ENCODE measurements around the gene CTNND1. TPM values are rescaled to one million over a fixed set of nuclear protein-coding genes. Genes with fewer than 3 reads are reported as not detected.

The CTNND1 gene
- polyA plus RNA-seq, 1 donor from 2014 or later = 70.3 TPM

DNA sequence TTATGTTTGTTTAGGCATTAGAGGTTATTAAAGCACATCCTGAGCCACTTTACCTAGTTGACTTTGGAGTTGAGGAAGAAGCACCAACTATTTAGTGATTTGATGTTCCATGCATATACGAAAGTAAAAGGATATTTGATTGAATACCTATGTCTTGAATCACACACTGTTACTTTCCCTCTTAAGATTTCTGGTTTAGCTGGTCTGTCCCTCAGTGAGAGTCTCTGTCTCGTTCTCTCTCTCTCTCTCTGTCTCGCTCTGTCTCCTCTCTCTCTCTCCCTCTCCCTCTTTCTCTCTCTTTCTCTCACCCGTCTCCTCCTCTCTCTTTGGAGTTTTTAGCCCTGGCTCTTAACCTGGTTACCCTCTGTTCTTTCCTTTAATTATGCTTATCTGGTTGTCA lies 11.0 kb downstream of the CTNND1 start:
- no peaks in the 10 kb centered on the region for H4K20me1 ChIP-seq (ENCODE audit: insufficient read depth)
- no peaks in the 10 kb centered on the region for H3K9me3 ChIP-seq (ENCODE audit: low read length)
- no peaks in the 10 kb centered on the region for H3F3A ChIP-seq (ENCODE audit: insufficient read depth, low read length, poor library complexity, severe bottlenecking)
- no peak overlapping the region for H3K4me2 ChIP-seq (ENCODE audit: low read length)
- H3K9me2 ChIP-seq (ENCODE audit: insufficient read depth, low read length) = no peaks in the 10 kb centered on the region
- peaks cover 89% of the 10 kb centered on the region for H3K79me2 ChIP-seq (replicated peaks; ENCODE audit: insufficient read depth, low read length)
- no peaks in the 10 kb centered on the region for H3K36me3 ChIP-seq (ENCODE audit: insufficient read depth, low read length)
- H3K9ac ChIP-seq (ENCODE audit: low read length) = no peak overlapping the region
- no peaks in the 10 kb centered on the region for H3K27me3 ChIP-seq (ENCODE audit: insufficient read depth, low read depth, low read length)
- no peak overlapping the region for H2AFZ ChIP-seq (ENCODE audit: low read depth, low read length)
- TF ChIP-seq RAD21 (conservative IDR thresholded peaks at IDR 0.05) = no peak
- TF ChIP-seq EP300 (conservative IDR thresholded peaks at IDR 0.05; ENCODE audit: poor library complexity, severe bottlenecking) = no peak
- TF ChIP-seq, protein P1, sequence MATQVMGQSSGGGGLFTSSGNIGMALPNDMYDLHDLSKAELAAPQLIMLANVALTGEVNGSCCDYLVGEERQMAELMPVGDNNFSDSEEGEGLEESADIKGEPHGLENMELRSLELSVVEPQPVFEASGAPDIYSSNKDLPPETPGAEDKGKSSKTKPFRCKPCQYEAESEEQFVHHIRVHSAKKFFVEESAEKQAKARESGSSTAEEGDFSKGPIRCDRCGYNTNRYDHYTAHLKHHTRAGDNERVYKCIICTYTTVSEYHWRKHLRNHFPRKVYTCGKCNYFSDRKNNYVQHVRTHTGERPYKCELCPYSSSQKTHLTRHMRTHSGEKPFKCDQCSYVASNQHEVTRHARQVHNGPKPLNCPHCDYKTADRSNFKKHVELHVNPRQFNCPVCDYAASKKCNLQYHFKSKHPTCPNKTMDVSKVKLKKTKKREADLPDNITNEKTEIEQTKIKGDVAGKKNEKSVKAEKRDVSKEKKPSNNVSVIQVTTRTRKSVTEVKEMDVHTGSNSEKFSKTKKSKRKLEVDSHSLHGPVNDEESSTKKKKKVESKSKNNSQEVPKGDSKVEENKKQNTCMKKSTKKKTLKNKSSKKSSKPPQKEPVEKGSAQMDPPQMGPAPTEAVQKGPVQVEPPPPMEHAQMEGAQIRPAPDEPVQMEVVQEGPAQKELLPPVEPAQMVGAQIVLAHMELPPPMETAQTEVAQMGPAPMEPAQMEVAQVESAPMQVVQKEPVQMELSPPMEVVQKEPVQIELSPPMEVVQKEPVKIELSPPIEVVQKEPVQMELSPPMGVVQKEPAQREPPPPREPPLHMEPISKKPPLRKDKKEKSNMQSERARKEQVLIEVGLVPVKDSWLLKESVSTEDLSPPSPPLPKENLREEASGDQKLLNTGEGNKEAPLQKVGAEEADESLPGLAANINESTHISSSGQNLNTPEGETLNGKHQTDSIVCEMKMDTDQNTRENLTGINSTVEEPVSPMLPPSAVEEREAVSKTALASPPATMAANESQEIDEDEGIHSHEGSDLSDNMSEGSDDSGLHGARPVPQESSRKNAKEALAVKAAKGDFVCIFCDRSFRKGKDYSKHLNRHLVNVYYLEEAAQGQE (IDR thresholded peaks at IDR 0.05; ENCODE audit: borderline replicate concordance) = no peak
- TF ChIP-seq SMC3 (conservative IDR thresholded peaks at IDR 0.05; ENCODE audit: poor library complexity) = no peak
- TF ChIP-seq MXI1 (conservative IDR thresholded peaks at IDR 0.05; ENCODE audit: poor library complexity, severe bottlenecking) = no peak
- TF ChIP-seq EZH2 (IDR thresholded peaks at IDR 0.05; ENCODE audit: borderline replicate concordance, insufficient read depth, low read length, poor library complexity, severe bottlenecking) = no peak
- TF ChIP-seq, protein P2, sequence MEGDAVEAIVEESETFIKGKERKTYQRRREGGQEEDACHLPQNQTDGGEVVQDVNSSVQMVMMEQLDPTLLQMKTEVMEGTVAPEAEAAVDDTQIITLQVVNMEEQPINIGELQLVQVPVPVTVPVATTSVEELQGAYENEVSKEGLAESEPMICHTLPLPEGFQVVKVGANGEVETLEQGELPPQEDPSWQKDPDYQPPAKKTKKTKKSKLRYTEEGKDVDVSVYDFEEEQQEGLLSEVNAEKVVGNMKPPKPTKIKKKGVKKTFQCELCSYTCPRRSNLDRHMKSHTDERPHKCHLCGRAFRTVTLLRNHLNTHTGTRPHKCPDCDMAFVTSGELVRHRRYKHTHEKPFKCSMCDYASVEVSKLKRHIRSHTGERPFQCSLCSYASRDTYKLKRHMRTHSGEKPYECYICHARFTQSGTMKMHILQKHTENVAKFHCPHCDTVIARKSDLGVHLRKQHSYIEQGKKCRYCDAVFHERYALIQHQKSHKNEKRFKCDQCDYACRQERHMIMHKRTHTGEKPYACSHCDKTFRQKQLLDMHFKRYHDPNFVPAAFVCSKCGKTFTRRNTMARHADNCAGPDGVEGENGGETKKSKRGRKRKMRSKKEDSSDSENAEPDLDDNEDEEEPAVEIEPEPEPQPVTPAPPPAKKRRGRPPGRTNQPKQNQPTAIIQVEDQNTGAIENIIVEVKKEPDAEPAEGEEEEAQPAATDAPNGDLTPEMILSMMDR (IDR thresholded peaks at IDR 0.05; ENCODE audit: poor library complexity, severe bottlenecking) = no peak
- TF ChIP-seq POLR2AphosphoS5 (IDR thresholded peaks at IDR 0.05) = no peak
- no peak for TF ChIP-seq TAF1 (IDR thresholded peaks at IDR 0.05; ENCODE audit: low read depth)
- no peak overlapping the region for H3K27ac ChIP-seq (ENCODE audit: low read length)
- no peak overlapping the region for H3K4me3 ChIP-seq (ENCODE audit: low read length)

DNA sequence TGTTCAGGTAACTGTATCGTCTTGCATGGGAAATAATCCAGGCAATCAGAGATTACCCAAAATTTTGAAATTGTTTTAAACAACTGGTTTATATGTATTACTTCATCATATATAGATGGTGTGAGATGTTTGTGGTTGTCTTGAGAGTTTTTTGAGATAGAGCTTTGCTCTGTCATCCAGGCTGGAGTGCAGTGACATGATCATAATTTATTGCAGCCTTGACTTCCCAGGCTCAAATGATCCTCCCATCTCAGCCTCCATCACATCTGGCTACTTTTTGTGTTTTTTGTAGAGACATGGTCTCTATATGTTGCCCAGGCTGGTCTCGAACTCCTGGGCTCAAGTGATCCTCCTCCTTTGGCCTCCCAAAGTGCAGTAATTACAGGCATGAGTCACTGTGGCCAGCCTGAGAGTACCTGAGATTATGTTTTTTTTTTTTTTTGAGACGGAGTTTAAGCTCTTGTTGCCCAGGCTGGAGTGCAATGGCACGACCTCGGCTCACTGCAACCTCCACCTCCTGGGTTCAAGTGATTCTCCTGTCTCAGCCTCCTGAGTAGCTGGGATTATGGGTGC lies 11.5 kb downstream of the CTNND1 start:
- H3K27me3 ChIP-seq (ENCODE audit: insufficient read depth, low read depth, low read length) = no peaks in the 10 kb centered on the region
- H3K9me3 ChIP-seq (ENCODE audit: low read length) = no peaks in the 10 kb centered on the region
- H3K9ac ChIP-seq (ENCODE audit: low read length) = no peak overlapping the region
- H3K36me3 ChIP-seq (ENCODE audit: insufficient read depth, low read length) = no peaks in the 10 kb centered on the region
- TF ChIP-seq MXI1 (conservative IDR thresholded peaks at IDR 0.05; ENCODE audit: poor library complexity, severe bottlenecking) = no peak
- no peak for TF ChIP-seq TAF1 (IDR thresholded peaks at IDR 0.05; ENCODE audit: low read depth)
- TF ChIP-seq, protein P2 (IDR thresholded peaks at IDR 0.05; ENCODE audit: poor library complexity, severe bottlenecking) = no peak
- TF ChIP-seq EP300 (conservative IDR thresholded peaks at IDR 0.05; ENCODE audit: poor library complexity, severe bottlenecking) = no peak
- no peak for TF ChIP-seq RAD21 (conservative IDR thresholded peaks at IDR 0.05)
- no peak for TF ChIP-seq POLR2AphosphoS5 (IDR thresholded peaks at IDR 0.05)
- H4K20me1 ChIP-seq (ENCODE audit: insufficient read depth) = no peaks in the 10 kb centered on the region
- H3K4me2 ChIP-seq (ENCODE audit: low read length) = no peak overlapping the region
- no peak overlapping the region for H3K27ac ChIP-seq (ENCODE audit: low read length)
- H3K79me2 ChIP-seq (replicated peaks; ENCODE audit: insufficient read depth, low read length) = peaks cover 83% of the 10 kb centered on the region
- no peaks in the 10 kb centered on the region for H3K9me2 ChIP-seq (ENCODE audit: insufficient read depth, low read length)
- H2AFZ ChIP-seq (ENCODE audit: low read depth, low read length) = no peak overlapping the region
- H3F3A ChIP-seq (ENCODE audit: insufficient read depth, low read length, poor library complexity, severe bottlenecking) = no peaks in the 10 kb centered on the region
- no peak overlapping the region for H3K4me3 ChIP-seq (ENCODE audit: low read length)

Measured in neural cell (in vitro differentiated cells).